H9 (cell line): ENCODE results near the gene TCF7L2. TPM values are rescaled to one million over a fixed set of nuclear protein-coding genes. Genes with fewer than 3 reads are reported as not detected.

ENCODE experiments used
- DNase-seq: peaks from one replicate; pipeline ENCODE4 v3.0.0-alpha.2; 2017
- H2AFZ ChIP-seq: one replicate; pipeline ENCODE4 v1.6.1; 2013; ENCODE audit warnings: mild to moderate bottlenecking, low read length, control low read depth, moderate library complexity
- H2AK5ac ChIP-seq: 2 replicates; pipeline ENCODE4 v1.6.1; 2013; ENCODE audit warnings: low read length, control low read depth, mixed read lengths; ENCODE audit not compliant: insufficient read length
- H2BK120ac ChIP-seq: one replicate; pipeline ENCODE4 v1.6.1; 2013; ENCODE audit warnings: low read depth, mild to moderate bottlenecking, low read length, control low read depth, inconsistent platforms; ENCODE audit not compliant: poor library complexity, severe bottlenecking
- H2BK12ac ChIP-seq: 2 replicates; pipeline ENCODE4 v1.6.1; 2013; ENCODE audit warnings: low read length, control low read depth, mixed read lengths, low read depth; ENCODE audit not compliant: insufficient read length
- H2BK15ac ChIP-seq: 2 replicates; pipeline ENCODE4 v1.6.1; 2013; ENCODE audit warnings: low read depth, low read length, control low read depth
- H2BK20ac ChIP-seq: one replicate; pipeline ENCODE4 v1.6.1; 2013; ENCODE audit warnings: low read depth, mild to moderate bottlenecking, low read length, control low read depth, inconsistent platforms; ENCODE audit not compliant: poor library complexity, severe bottlenecking
- H2BK5ac ChIP-seq: 2 replicates; pipeline ENCODE4 v1.6.1; 2013; ENCODE audit warnings: low read length, control low read depth, mixed read lengths; ENCODE audit not compliant: insufficient read length
- H3K14ac ChIP-seq: 2 replicates; pipeline ENCODE4 v1.6.1; 2013; ENCODE audit warnings: low read length, control low read depth; ENCODE audit not compliant: insufficient read depth
- H3K18ac ChIP-seq: 2 replicates; pipeline ENCODE4 v1.6.1; 2013; ENCODE audit warnings: low read depth, mild to moderate bottlenecking, mixed read lengths, low read length, control low read depth; ENCODE audit not compliant: insufficient read length
- H3K23ac ChIP-seq: 2 replicates; pipeline ENCODE4 v1.6.1; 2013; ENCODE audit warnings: low read length, control low read depth, mixed read lengths, low read depth; ENCODE audit not compliant: insufficient read length
- H3K23me2 ChIP-seq: 2 replicates; pipeline ENCODE4 v1.6.1; 2013; ENCODE audit warnings: low read depth, mild to moderate bottlenecking, mixed read lengths, low read length, control low read depth; ENCODE audit not compliant: insufficient read length, poor library complexity, severe bottlenecking
- H3K27ac ChIP-seq: 2 replicates; pipeline ENCODE4 v1.5.1; 2013; ENCODE audit warnings: low read length, control low read depth, mixed read lengths, low read depth; ENCODE audit not compliant: insufficient read length
- H3K27me3 ChIP-seq: 2 replicates; pipeline ENCODE4 v1.6.1; 2013; ENCODE audit warnings: low read length, control low read depth, inconsistent platforms; ENCODE audit not compliant: insufficient read depth
- H3K4ac ChIP-seq: 2 replicates; pipeline ENCODE4 v1.6.1; 2013; ENCODE audit warnings: low read depth, mild to moderate bottlenecking, control low read depth, inconsistent platforms, low read length, moderate library complexity
- H3K4me1 ChIP-seq: 2 replicates; pipeline ENCODE4 v1.6.1; 2013; ENCODE audit warnings: low read length, control low read depth, inconsistent platforms; ENCODE audit not compliant: insufficient read depth
- H3K4me2 ChIP-seq: 2 replicates; pipeline ENCODE4 v1.6.1; 2013; ENCODE audit warnings: low read length, control low read depth, mixed read lengths; ENCODE audit not compliant: insufficient read length, insufficient read depth
- H3K56ac ChIP-seq: 2 replicates; pipeline ENCODE4 v1.6.1; 2013; ENCODE audit warnings: low read depth, mild to moderate bottlenecking, mixed read lengths, low read length, control low read depth; ENCODE audit not compliant: insufficient read length
- H3K79me1 ChIP-seq: 2 replicates; pipeline ENCODE4 v1.6.1; 2013; ENCODE audit warnings: low read depth, mild to moderate bottlenecking, moderate library complexity, low read length, control low read depth, inconsistent platforms; ENCODE audit not compliant: insufficient read depth, poor library complexity, severe bottlenecking
- H3K79me2 ChIP-seq: 2 replicates; pipeline ENCODE4 v1.6.1; 2013; ENCODE audit warnings: low read length, control low read depth, inconsistent platforms; ENCODE audit not compliant: insufficient read depth
- H3K9ac ChIP-seq: 2 replicates; pipeline ENCODE4 v1.6.1; 2013; ENCODE audit warnings: low read length, control low read depth, mixed read lengths; ENCODE audit not compliant: insufficient read length; ENCODE audit errors: extremely low read depth
- H3K9me3 ChIP-seq: one replicate; pipeline ENCODE4 v1.6.1; 2013; ENCODE audit warnings: low read depth, low read length, inconsistent platforms; ENCODE audit not compliant: control insufficient read depth
- H3T11ph ChIP-seq: one replicate; pipeline ENCODE4 v1.6.1; 2013; ENCODE audit warnings: mild to moderate bottlenecking, low read length, control low read depth, inconsistent platforms
- H4K20me1 ChIP-seq: one replicate; pipeline ENCODE4 v1.6.1; 2013; ENCODE audit not compliant: control insufficient read depth, insufficient read length, insufficient read depth
- H4K5ac ChIP-seq: 2 replicates; pipeline ENCODE4 v1.6.1; 2013; ENCODE audit warnings: low read depth, mild to moderate bottlenecking, mixed read lengths, low read length, control low read depth; ENCODE audit not compliant: insufficient read length
- H4K8ac ChIP-seq: replicated peaks from 2 replicates; pipeline ENCODE4 v1.6.1; 2013; ENCODE audit warnings: low read length, control low read depth, mixed read lengths, low read depth; ENCODE audit not compliant: insufficient read length
- H4K91ac ChIP-seq: 2 replicates; pipeline ENCODE4 v1.6.1; 2013; ENCODE audit warnings: low read depth, mild to moderate bottlenecking, moderate library complexity, mixed read lengths, low read length, control low read depth; ENCODE audit not compliant: insufficient read length
- H3K27ac Mint-ChIP-seq, 3 experiments: 2 replicates in 2 of 3; 3 replicates in 1 of 3; pipeline ENCODE4 v1.8.0; 2020 to 2021; ENCODE audit warnings: mixed read lengths in 3 of 3, mild to moderate bottlenecking in 1 of 3, moderate library complexity in 1 of 3
- H3K27me3 Mint-ChIP-seq: 2 replicates; pipeline ENCODE4 v1.8.0; 2021; ENCODE audit warnings: low read depth, mild to moderate bottlenecking, moderate library complexity, mixed read lengths
- H3K36me3 Mint-ChIP-seq, 3 experiments: 2 replicates in 2 of 3; 3 replicates in 1 of 3; pipeline ENCODE4 v1.8.0; 2020 to 2021; ENCODE audit warnings: low read depth in 3 of 3, mixed read lengths in 3 of 3; ENCODE audit not compliant: insufficient read depth in 1 of 3
- H3K4me1 Mint-ChIP-seq, 2 experiments: 2 replicates each; pipeline ENCODE4 v1.8.0; 2020; ENCODE audit warnings: mixed read lengths in 2 of 2
- H3K4me3 Mint-ChIP-seq, 2 experiments: 2 replicates in 1 of 2; 3 replicates in 1 of 2; pipeline ENCODE4 v1.8.0; 2020 to 2021; ENCODE audit warnings: mild to moderate bottlenecking in 2 of 2, mixed read lengths in 2 of 2, moderate library complexity in 1 of 2
- H3K9me3 Mint-ChIP-seq, 2 experiments: 2 replicates in 1 of 2; 3 replicates in 1 of 2; pipeline ENCODE4 v1.8.0; 2020; ENCODE audit warnings: mild to moderate bottlenecking in 2 of 2, mixed read lengths in 2 of 2, moderate library complexity in 1 of 2
- CTCF ChIP-seq: fragments of 200-600 bp; sonication (generic); conservative IDR thresholded peaks from 3 replicates; pipeline ENCODE4 v1.8.0; 2021; ENCODE audit warnings: antibody characterized with exemption, mild to moderate bottlenecking
- WGBS: extraction: QIAGEN DNeasy Blood & Tissue Kit; methylation state at CpG from one replicate; pipeline ENCODE4 v1.1.7; 2013; ENCODE audit warnings: missing lambda C conversion rate, low lambda C conversion rate, mixed read lengths; ENCODE audit not compliant: insufficient read length; ENCODE audit errors: extremely low coverage; 5-methylcytosine and 5-hydroxymethylcytosine counted together
- total RNA-seq: library from RNA; stranded (reverse); gene quantifications from 2 replicates; pipeline ENCODE4 v1.2.1, GENCODE V29; 2021

Gene TCF7L2
- total RNA-seq, 1 experiment from 2014 or later = 71.1 TPM

DNA sequence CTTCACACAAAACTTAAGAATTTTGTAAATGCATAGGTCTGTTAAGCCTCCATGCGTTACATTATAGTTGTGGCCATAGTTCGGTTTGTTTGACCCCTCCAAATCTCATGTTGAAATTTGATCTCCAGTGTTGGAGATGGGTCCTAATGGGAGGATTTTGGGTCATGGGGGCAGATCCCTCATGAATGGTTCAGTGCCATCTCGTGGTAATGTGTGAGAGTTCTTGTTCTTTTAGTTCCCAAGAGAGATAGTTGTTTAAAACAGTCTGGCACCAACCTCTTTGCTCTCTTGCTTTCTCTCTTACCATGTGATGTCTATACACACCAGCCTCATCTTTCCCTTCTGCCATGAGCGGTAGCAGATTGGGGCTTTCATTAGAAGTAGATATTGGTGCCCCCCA, 264.3 kb downstream of the TCF7L2 start:
- Histone ChIP-seq H3K79me1 (no peaks in the 10 kb centered on the region), H2BK15ac (no peak overlapping the region), H4K5ac (no peak overlapping the region), H2BK12ac (no peak overlapping the region), H2BK5ac (no peak overlapping the region), H3K18ac (no peak overlapping the region), H3K9me3 (no peaks in the 10 kb centered on the region), H3K14ac (no peak overlapping the region), H4K91ac (no peak overlapping the region), H3T11ph (no peak overlapping the region), H3K4me2 (no peak overlapping the region), H3K56ac (no peak overlapping the region), H3K23me2 (no peaks in the 10 kb centered on the region), H4K8ac (no peak overlapping the region), H3K79me2 (no peaks in the 10 kb centered on the region), H2AK5ac (no peak overlapping the region), H3K9ac (no peak overlapping the region), H3K27ac (no peak overlapping the region), H3K27me3 (no peaks in the 10 kb centered on the region), H4K20me1 (no peaks in the 10 kb centered on the region), H3K4ac (no peak overlapping the region), H2AFZ (peak overlapping the region; percentile 40), H2BK20ac (no peak overlapping the region), H3K23ac (no peak overlapping the region), H2BK120ac (no peak overlapping the region), H3K4me1 (no peaks in the 10 kb centered on the region)
- peak; percentile 41; the same call in 2 of the 3 replicates for TF ChIP-seq CTCF
- Mint-ChIP-seq H3K27me3 (no peaks in the 10 kb centered on the region), H3K4me3 (no peak overlapping the region), H3K9me3 (peaks cover 0 to 2% of the 10 kb centered on the region in 2 experiments; a peak in 2 of 5 replicates), H3K36me3 (peaks cover 0 to 6% (median 0%) of the 10 kb centered on the region in 3 experiments; a peak in 1 of 7 replicates), H3K4me1 (peaks cover 2 to 5% of the 10 kb centered on the region in 2 experiments; a peak in 2 of 4 replicates), H3K27ac (0 out of 7 replicates have a peak overlapping the region, but pooled peaks of 1 of the 3 experiments have one; percentile 84)
- no CpG with 5 or more reads among the region's 4 CpGs for WGBS
- no peak for DNase-seq
